ENCODE data around the gene NEGR1.

GRCh38 chr1:72063364-72064044 is 218.8 kb downstream of the NEGR1 start:
- TF ChIP-seq, protein P1, sequence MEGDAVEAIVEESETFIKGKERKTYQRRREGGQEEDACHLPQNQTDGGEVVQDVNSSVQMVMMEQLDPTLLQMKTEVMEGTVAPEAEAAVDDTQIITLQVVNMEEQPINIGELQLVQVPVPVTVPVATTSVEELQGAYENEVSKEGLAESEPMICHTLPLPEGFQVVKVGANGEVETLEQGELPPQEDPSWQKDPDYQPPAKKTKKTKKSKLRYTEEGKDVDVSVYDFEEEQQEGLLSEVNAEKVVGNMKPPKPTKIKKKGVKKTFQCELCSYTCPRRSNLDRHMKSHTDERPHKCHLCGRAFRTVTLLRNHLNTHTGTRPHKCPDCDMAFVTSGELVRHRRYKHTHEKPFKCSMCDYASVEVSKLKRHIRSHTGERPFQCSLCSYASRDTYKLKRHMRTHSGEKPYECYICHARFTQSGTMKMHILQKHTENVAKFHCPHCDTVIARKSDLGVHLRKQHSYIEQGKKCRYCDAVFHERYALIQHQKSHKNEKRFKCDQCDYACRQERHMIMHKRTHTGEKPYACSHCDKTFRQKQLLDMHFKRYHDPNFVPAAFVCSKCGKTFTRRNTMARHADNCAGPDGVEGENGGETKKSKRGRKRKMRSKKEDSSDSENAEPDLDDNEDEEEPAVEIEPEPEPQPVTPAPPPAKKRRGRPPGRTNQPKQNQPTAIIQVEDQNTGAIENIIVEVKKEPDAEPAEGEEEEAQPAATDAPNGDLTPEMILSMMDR (IDR thresholded peaks at IDR 0.05; ENCODE audit: low read depth, low read length) = no peak
- TF ChIP-seq EZH2phosphoT487 (IDR thresholded peaks at IDR 0.05; ENCODE audit: low read depth) = no peak
